H9 (cell line): ENCODE data around the gene NFYB. TPM values are rescaled to one million over a fixed set of nuclear protein-coding genes. Genes with fewer than 3 reads are reported as not detected.

Experiments
- DNase-seq: peaks from one replicate; pipeline ENCODE4 v3.0.0-alpha.2; 2017
- H2AFZ ChIP-seq: one replicate; pipeline ENCODE4 v1.6.1; 2013; ENCODE audit warnings: mild to moderate bottlenecking, low read length, control low read depth, moderate library complexity
- H2AK5ac ChIP-seq: 2 replicates; pipeline ENCODE4 v1.6.1; 2013; ENCODE audit warnings: low read length, control low read depth, mixed read lengths; ENCODE audit not compliant: insufficient read length
- H2BK120ac ChIP-seq: one replicate; pipeline ENCODE4 v1.6.1; 2013; ENCODE audit warnings: low read depth, mild to moderate bottlenecking, low read length, control low read depth, inconsistent platforms; ENCODE audit not compliant: poor library complexity, severe bottlenecking
- H2BK12ac ChIP-seq: 2 replicates; pipeline ENCODE4 v1.6.1; 2013; ENCODE audit warnings: low read length, control low read depth, mixed read lengths, low read depth; ENCODE audit not compliant: insufficient read length
- H2BK15ac ChIP-seq: 2 replicates; pipeline ENCODE4 v1.6.1; 2013; ENCODE audit warnings: low read depth, low read length, control low read depth
- H2BK20ac ChIP-seq: one replicate; pipeline ENCODE4 v1.6.1; 2013; ENCODE audit warnings: low read depth, mild to moderate bottlenecking, low read length, control low read depth, inconsistent platforms; ENCODE audit not compliant: poor library complexity, severe bottlenecking
- H2BK5ac ChIP-seq: 2 replicates; pipeline ENCODE4 v1.6.1; 2013; ENCODE audit warnings: low read length, control low read depth, mixed read lengths; ENCODE audit not compliant: insufficient read length
- H3K14ac ChIP-seq: 2 replicates; pipeline ENCODE4 v1.6.1; 2013; ENCODE audit warnings: low read length, control low read depth; ENCODE audit not compliant: insufficient read depth
- H3K18ac ChIP-seq: 2 replicates; pipeline ENCODE4 v1.6.1; 2013; ENCODE audit warnings: low read depth, mild to moderate bottlenecking, mixed read lengths, low read length, control low read depth; ENCODE audit not compliant: insufficient read length
- H3K23ac ChIP-seq: 2 replicates; pipeline ENCODE4 v1.6.1; 2013; ENCODE audit warnings: low read length, control low read depth, mixed read lengths, low read depth; ENCODE audit not compliant: insufficient read length
- H3K23me2 ChIP-seq: 2 replicates; pipeline ENCODE4 v1.6.1; 2013; ENCODE audit warnings: low read depth, mild to moderate bottlenecking, mixed read lengths, low read length, control low read depth; ENCODE audit not compliant: insufficient read length, poor library complexity, severe bottlenecking
- H3K27ac ChIP-seq: 2 replicates; pipeline ENCODE4 v1.5.1; 2013; ENCODE audit warnings: low read length, control low read depth, mixed read lengths, low read depth; ENCODE audit not compliant: insufficient read length
- H3K27me3 ChIP-seq: 2 replicates; pipeline ENCODE4 v1.6.1; 2013; ENCODE audit warnings: low read length, control low read depth, inconsistent platforms; ENCODE audit not compliant: insufficient read depth
- H3K4ac ChIP-seq: 2 replicates; pipeline ENCODE4 v1.6.1; 2013; ENCODE audit warnings: low read depth, mild to moderate bottlenecking, control low read depth, inconsistent platforms, low read length, moderate library complexity
- H3K4me1 ChIP-seq: 2 replicates; pipeline ENCODE4 v1.6.1; 2013; ENCODE audit warnings: low read length, control low read depth, inconsistent platforms; ENCODE audit not compliant: insufficient read depth
- H3K4me2 ChIP-seq: 2 replicates; pipeline ENCODE4 v1.6.1; 2013; ENCODE audit warnings: low read length, control low read depth, mixed read lengths; ENCODE audit not compliant: insufficient read length, insufficient read depth
- H3K56ac ChIP-seq: 2 replicates; pipeline ENCODE4 v1.6.1; 2013; ENCODE audit warnings: low read depth, mild to moderate bottlenecking, mixed read lengths, low read length, control low read depth; ENCODE audit not compliant: insufficient read length
- H3K79me1 ChIP-seq: 2 replicates; pipeline ENCODE4 v1.6.1; 2013; ENCODE audit warnings: low read depth, mild to moderate bottlenecking, moderate library complexity, low read length, control low read depth, inconsistent platforms; ENCODE audit not compliant: insufficient read depth, poor library complexity, severe bottlenecking
- H3K79me2 ChIP-seq: 2 replicates; pipeline ENCODE4 v1.6.1; 2013; ENCODE audit warnings: low read length, control low read depth, inconsistent platforms; ENCODE audit not compliant: insufficient read depth
- H3K9ac ChIP-seq: 2 replicates; pipeline ENCODE4 v1.6.1; 2013; ENCODE audit warnings: low read length, control low read depth, mixed read lengths; ENCODE audit not compliant: insufficient read length; ENCODE audit errors: extremely low read depth
- H3K9me3 ChIP-seq: one replicate; pipeline ENCODE4 v1.6.1; 2013; ENCODE audit warnings: low read depth, low read length, inconsistent platforms; ENCODE audit not compliant: control insufficient read depth
- H3T11ph ChIP-seq: one replicate; pipeline ENCODE4 v1.6.1; 2013; ENCODE audit warnings: mild to moderate bottlenecking, low read length, control low read depth, inconsistent platforms
- H4K20me1 ChIP-seq: one replicate; pipeline ENCODE4 v1.6.1; 2013; ENCODE audit not compliant: control insufficient read depth, insufficient read length, insufficient read depth
- H4K5ac ChIP-seq: 2 replicates; pipeline ENCODE4 v1.6.1; 2013; ENCODE audit warnings: low read depth, mild to moderate bottlenecking, mixed read lengths, low read length, control low read depth; ENCODE audit not compliant: insufficient read length
- H4K8ac ChIP-seq: replicated peaks from 2 replicates; pipeline ENCODE4 v1.6.1; 2013; ENCODE audit warnings: low read length, control low read depth, mixed read lengths, low read depth; ENCODE audit not compliant: insufficient read length
- H4K91ac ChIP-seq: 2 replicates; pipeline ENCODE4 v1.6.1; 2013; ENCODE audit warnings: low read depth, mild to moderate bottlenecking, moderate library complexity, mixed read lengths, low read length, control low read depth; ENCODE audit not compliant: insufficient read length
- H3K27ac Mint-ChIP-seq, 3 experiments: 2 replicates in 2 of 3; 3 replicates in 1 of 3; pipeline ENCODE4 v1.8.0; 2020 to 2021; ENCODE audit warnings: mixed read lengths in 3 of 3, mild to moderate bottlenecking in 1 of 3, moderate library complexity in 1 of 3
- H3K27me3 Mint-ChIP-seq: 2 replicates; pipeline ENCODE4 v1.8.0; 2021; ENCODE audit warnings: low read depth, mild to moderate bottlenecking, moderate library complexity, mixed read lengths
- H3K36me3 Mint-ChIP-seq, 3 experiments: 2 replicates in 2 of 3; 3 replicates in 1 of 3; pipeline ENCODE4 v1.8.0; 2020 to 2021; ENCODE audit warnings: low read depth in 3 of 3, mixed read lengths in 3 of 3; ENCODE audit not compliant: insufficient read depth in 1 of 3
- H3K4me1 Mint-ChIP-seq, 2 experiments: 2 replicates each; pipeline ENCODE4 v1.8.0; 2020; ENCODE audit warnings: mixed read lengths in 2 of 2
- H3K4me3 Mint-ChIP-seq, 2 experiments: 2 replicates in 1 of 2; 3 replicates in 1 of 2; pipeline ENCODE4 v1.8.0; 2020 to 2021; ENCODE audit warnings: mild to moderate bottlenecking in 2 of 2, mixed read lengths in 2 of 2, moderate library complexity in 1 of 2
- H3K9me3 Mint-ChIP-seq, 2 experiments: 2 replicates in 1 of 2; 3 replicates in 1 of 2; pipeline ENCODE4 v1.8.0; 2020; ENCODE audit warnings: mild to moderate bottlenecking in 2 of 2, mixed read lengths in 2 of 2, moderate library complexity in 1 of 2
- WGBS: extraction: QIAGEN DNeasy Blood & Tissue Kit; methylation state at CpG from one replicate; pipeline ENCODE4 v1.1.7; 2013; ENCODE audit warnings: missing lambda C conversion rate, low lambda C conversion rate, mixed read lengths; ENCODE audit not compliant: insufficient read length; ENCODE audit errors: extremely low coverage; 5-methylcytosine and 5-hydroxymethylcytosine counted together
- total RNA-seq: library from RNA; stranded (reverse); gene quantifications from 2 replicates; pipeline ENCODE4 v1.2.1, GENCODE V29; 2021
- TF ChIP-seq, protein P1 (sequence below): fragments of 200-600 bp; sonication (generic); conservative IDR thresholded peaks from 3 replicates; pipeline ENCODE4 v1.8.0; 2021; ENCODE audit warnings: antibody characterized with exemption, mild to moderate bottlenecking

NFYB gene
- total RNA-seq, 1 experiment from 2014 or later: 52.5 TPM

DNA sequence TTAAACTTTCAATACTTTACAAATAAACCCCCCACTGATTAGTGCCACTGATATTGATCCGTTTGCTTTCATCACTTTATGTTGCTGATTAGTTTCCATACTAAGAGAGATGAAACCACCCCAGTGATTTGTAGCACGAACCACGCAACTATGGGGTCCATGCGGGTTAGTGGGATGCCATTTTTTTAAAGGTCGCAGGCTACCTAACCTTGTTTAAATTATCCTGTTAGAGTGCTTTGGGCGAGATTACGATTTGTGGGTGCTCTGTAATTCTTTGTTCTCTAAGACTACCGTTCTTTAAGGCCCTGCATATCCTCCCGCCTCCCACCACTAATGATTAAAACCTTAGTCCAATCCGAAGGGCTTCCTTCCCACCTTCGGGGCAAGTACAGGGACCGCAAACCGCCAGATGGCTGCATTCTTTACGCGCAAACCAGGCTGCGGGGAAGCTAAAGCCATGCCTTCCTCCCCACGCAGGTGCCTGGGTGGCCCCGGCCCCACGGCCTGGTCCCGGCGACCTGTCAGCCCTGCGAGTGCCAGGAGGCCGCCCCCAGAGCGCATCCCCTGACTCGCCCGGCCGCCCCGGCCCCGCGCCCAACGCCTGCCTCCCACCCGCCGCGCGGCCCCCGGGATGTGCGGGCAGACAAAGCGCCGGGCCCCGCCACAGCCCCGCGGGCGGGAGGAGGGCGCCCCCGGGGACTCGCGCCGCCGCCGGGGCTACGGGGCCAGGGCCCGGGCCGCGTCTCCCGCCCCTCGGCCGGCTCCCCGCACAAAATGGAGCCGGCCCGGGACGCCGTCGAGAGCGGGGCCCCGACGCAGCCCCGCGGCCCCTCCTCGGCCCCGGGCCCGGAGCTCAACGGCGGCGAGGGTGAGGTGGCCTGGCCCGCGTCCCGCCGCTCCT lies 759 bp downstream of the NFYB start:
- Histone ChIP-seq H3T11ph (no peak overlapping the region), H2BK15ac (no peak overlapping the region; the same call in 1 of the 2 replicates), H2BK12ac (no peak overlapping the region), H4K8ac (peak overlapping the region; percentile 94), H2AK5ac (no peak overlapping the region), H4K91ac (peak overlapping the region; percentile 81), H3K9me3 (no peaks in the 10 kb centered on the region), H3K18ac (peak overlapping the region; percentile 90), H3K23ac (no peak overlapping the region), H2BK20ac (no peak overlapping the region), H3K4ac (peak overlapping the region; percentile 87; the same call in 1 of the 2 replicates), H2AFZ (no peak overlapping the region), H4K5ac (peak overlapping the region; percentile 80), H3K9ac (peak overlapping the region; percentile 85), H3K79me2 (peaks cover 12% of the 10 kb centered on the region; the same call in 1 of the 2 replicates), H3K27me3 (no peaks in the 10 kb centered on the region), H2BK120ac (peak overlapping the region; percentile 79), H3K14ac (peak overlapping the region; percentile 86), H2BK5ac (no peak overlapping the region), H3K4me1 (no peaks in the 10 kb centered on the region; the same call in 1 of the 2 replicates), H3K23me2 (peaks cover 8% of the 10 kb centered on the region), H3K4me2 (peak overlapping the region; percentile 97), H3K27ac (peak overlapping the region; percentile 74), H3K56ac (peak overlapping the region; percentile 87), H3K79me1 (no peaks in the 10 kb centered on the region), H4K20me1 (no peaks in the 10 kb centered on the region)
- Mint-ChIP-seq H3K36me3 (peaks cover 0 to 7% (median 4%) of the 10 kb centered on the region in 3 experiments; a peak in 5 of 7 replicates), H3K9me3 (no peaks in the 10 kb centered on the region), H3K4me3 (peak overlapping the region; percentile 85 to 93), H3K4me1 (peaks cover 20 to 27% of the 10 kb centered on the region in 2 experiments), H3K27me3 (peaks cover 15% of the 10 kb centered on the region), H3K27ac (peak overlapping the region; percentile 82 to 97 (median 93))
- TF ChIP-seq, protein P1, sequence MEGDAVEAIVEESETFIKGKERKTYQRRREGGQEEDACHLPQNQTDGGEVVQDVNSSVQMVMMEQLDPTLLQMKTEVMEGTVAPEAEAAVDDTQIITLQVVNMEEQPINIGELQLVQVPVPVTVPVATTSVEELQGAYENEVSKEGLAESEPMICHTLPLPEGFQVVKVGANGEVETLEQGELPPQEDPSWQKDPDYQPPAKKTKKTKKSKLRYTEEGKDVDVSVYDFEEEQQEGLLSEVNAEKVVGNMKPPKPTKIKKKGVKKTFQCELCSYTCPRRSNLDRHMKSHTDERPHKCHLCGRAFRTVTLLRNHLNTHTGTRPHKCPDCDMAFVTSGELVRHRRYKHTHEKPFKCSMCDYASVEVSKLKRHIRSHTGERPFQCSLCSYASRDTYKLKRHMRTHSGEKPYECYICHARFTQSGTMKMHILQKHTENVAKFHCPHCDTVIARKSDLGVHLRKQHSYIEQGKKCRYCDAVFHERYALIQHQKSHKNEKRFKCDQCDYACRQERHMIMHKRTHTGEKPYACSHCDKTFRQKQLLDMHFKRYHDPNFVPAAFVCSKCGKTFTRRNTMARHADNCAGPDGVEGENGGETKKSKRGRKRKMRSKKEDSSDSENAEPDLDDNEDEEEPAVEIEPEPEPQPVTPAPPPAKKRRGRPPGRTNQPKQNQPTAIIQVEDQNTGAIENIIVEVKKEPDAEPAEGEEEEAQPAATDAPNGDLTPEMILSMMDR: no peak
- WGBS: no CpG with 5 or more reads among the region's 78 CpGs
- DNase-seq: peak; percentile 42
